Sigmoid colon (tissue), 7 donors: ENCODE data around the gene ZNF280B. TPM values are rescaled to one million over a fixed set of nuclear protein-coding genes. Genes with fewer than 3 reads are reported as not detected.
"Not testable (repeated sequence)": the region's sequence is repeated elsewhere in the genome, so short reads cannot be mapped to it uniquely, and the experiment has no call there.

Source experiments
- DNase-seq: peaks from one replicate; pipeline ENCODE4 v3.0.0-alpha.2; 2019
- H3K27ac ChIP-seq, 4 donors: fragments of 200-600 bp; sonication (generic); one replicate each; pipeline ENCODE4 v1.5.1; 2016 to 2019; ENCODE audit warnings: mild to moderate bottlenecking in 1 of 4
- H3K27me3 ChIP-seq, 3 donors: fragments of 200-600 bp; sonication (generic); one replicate each; pipeline ENCODE4 v1.5.1; 2019; ENCODE audit warnings: mild to moderate bottlenecking in 1 of 3
- H3K36me3 ChIP-seq, 4 donors: fragments of 200-600 bp; sonication (generic); one replicate each; pipeline ENCODE4 v1.5.1; 2016 to 2019
- H3K4me1 ChIP-seq, 4 donors: fragments of 200-600 bp; sonication (generic); one replicate each; pipeline ENCODE4 v1.5.1; 2017 to 2019
- H3K4me3 ChIP-seq, 4 donors: fragments of 200-600 bp; sonication (generic); one replicate each; pipeline ENCODE4 v1.5.1; 2017 to 2019; ENCODE audit warnings: mild to moderate bottlenecking in 2 of 4, moderate library complexity in 1 of 4
- H3K9me3 ChIP-seq, 4 donors: fragments of 200-600 bp in 3 of 4; sonication (generic) in 3 of 4; one replicate each; pipeline versions ENCODE4 v1.5.1 to v1.6.1; 2013 to 2019
- EP300 ChIP-seq, 4 donors: sonication (generic); formaldehyde crosslinking; IDR thresholded peaks; one replicate each; pipeline ENCODE4 v1.6.1; 2017; ENCODE audit warnings: antibody characterized with exemption in 4 of 4
- POLR2A ChIP-seq, 2 donors: fragments of 450-650 bp; IDR thresholded peaks; one replicate each; pipeline ENCODE4 v1.6.1; 2016; ENCODE audit warnings: antibody characterized with exemption in 2 of 2, mild to moderate bottlenecking in 2 of 2, moderate library complexity in 2 of 2
- POLR2AphosphoS5 ChIP-seq, 4 donors: sonication (generic); formaldehyde crosslinking; IDR thresholded peaks; one replicate each; pipeline ENCODE4 v1.6.1; 2017; ENCODE audit warnings: antibody characterized with exemption in 4 of 4
- WGBS, 2 donors: extraction: QIAGEN DNeasy Blood & Tissue Kit; methylation state at CpG; one replicate each; pipeline ENCODE4 v1.1.7; 2013; 5-methylcytosine and 5-hydroxymethylcytosine counted together
- intact Hi-C: fragments of 100-400 bp; cut with DNase I; formaldehyde crosslinking; loops from one replicate; pipeline ENCODE4 v1.15.1; 2023
- polyA plus RNA-seq, 3 donors: library from polyadenylated mRNA; stranded (reverse); fragments of 200-250 nt; gene quantifications; one replicate each; pipeline ENCODE4 v1.2.3, GENCODE V29; 2013
- total RNA-seq, 4 donors: library from RNA; depleted of rRNA; stranded (reverse); fragments of >200 nt; gene quantifications; one replicate each; pipeline ENCODE4 v1.1.0, GENCODE V29; 2016
- TF ChIP-seq, protein P1 (sequence below), 4 experiments: fragments of 450-650 bp in 3 of 4; fragments of 200-600 bp in 1 of 4; IDR thresholded peaks; one replicate each; pipeline ENCODE4 v1.5.1; 2016 to 2019; ENCODE audit warnings: antibody characterized with exemption in 4 of 4, mild to moderate bottlenecking in 3 of 4, moderate library complexity in 2 of 4
- donor health status: healthy with polysubstance abuse.
- donor health status: Bipolar disorder and iron deficiency.
- donor health status: healthy.

Gene ZNF280B
- total and polyA plus RNA-seq, 7 donors, result under 0.01 to 1.1 (median 0.41) TPM

DNA sequence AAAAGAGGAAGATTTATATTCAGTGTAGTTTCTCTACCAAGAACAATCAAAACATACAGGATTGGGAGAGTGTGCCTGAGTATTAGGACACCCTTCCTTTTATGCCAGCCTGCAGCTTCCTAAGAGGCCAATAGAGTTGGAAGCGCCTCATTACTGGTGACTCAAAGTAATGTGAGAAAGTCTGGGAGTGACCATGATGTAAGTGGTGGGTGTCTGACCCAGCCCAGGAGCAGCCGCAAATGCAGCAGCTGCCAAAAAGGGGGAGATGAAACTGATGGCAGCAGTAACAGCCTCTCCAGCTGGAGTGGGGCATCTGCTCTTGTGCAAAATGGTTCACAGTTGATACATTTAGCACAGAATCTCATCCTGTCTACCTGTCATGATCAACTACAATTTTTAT, 62.0 kb downstream of the ZNF280B start:
- Histone ChIP-seq H3K27ac (no peak overlapping the region), H3K36me3 (no peaks in the 10 kb centered on the region), H3K4me1 (no peaks in the 10 kb centered on the region), H3K9me3 (peaks cover 0 to 3% (median 0%) of the 10 kb centered on the region in 4 donors), H3K27me3 (peaks cover 0 to 3% (median 0%) of the 10 kb centered on the region in 3 donors), H3K4me3 (no peak overlapping the region)
- TF ChIP-seq EP300 (IDR thresholded peaks at IDR 0.05), result no peak
- TF ChIP-seq, protein P1, sequence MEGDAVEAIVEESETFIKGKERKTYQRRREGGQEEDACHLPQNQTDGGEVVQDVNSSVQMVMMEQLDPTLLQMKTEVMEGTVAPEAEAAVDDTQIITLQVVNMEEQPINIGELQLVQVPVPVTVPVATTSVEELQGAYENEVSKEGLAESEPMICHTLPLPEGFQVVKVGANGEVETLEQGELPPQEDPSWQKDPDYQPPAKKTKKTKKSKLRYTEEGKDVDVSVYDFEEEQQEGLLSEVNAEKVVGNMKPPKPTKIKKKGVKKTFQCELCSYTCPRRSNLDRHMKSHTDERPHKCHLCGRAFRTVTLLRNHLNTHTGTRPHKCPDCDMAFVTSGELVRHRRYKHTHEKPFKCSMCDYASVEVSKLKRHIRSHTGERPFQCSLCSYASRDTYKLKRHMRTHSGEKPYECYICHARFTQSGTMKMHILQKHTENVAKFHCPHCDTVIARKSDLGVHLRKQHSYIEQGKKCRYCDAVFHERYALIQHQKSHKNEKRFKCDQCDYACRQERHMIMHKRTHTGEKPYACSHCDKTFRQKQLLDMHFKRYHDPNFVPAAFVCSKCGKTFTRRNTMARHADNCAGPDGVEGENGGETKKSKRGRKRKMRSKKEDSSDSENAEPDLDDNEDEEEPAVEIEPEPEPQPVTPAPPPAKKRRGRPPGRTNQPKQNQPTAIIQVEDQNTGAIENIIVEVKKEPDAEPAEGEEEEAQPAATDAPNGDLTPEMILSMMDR (IDR thresholded peaks at IDR 0.05), result no peak
- TF ChIP-seq POLR2AphosphoS5 (IDR thresholded peaks at IDR 0.05), result no peak
- no peak for TF ChIP-seq POLR2A (IDR thresholded peaks at IDR 0.05)
- DNase-seq, result no peak
- 42 to 43% methylated on average over 2 of the region's 2 CpGs for WGBS, 2 donors
- intact Hi-C loops, result no loop called here

DNA sequence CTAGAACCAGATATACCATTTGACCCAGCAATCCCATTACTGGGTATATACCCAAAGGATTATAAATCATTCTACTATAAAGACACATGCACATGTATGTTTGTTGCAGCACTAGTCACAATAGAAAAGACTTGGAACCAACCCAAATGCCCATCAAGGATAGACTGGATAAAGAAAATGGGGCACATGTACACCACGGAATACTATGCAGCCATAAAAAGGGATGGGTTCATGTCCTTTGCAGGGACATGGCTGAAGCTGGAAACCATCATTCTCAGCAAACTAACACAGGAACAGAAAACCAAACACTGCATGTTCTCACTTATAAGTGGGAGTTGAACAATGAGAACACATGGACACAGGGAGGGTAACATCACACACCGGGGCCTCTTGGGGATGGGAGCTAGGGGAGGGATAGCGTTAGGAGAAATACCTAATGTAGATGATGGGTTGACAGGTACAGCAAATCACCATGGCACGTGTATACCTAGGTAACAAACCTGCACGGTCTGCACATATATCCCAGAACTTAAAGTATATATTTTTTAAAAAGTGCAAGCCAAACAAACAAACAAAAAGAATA, 64.4 kb downstream of the ZNF280B start:
- H3K27me3 ChIP-seq, result peaks cover 0 to 19% (median 7%) of the 10 kb centered on the region in 3 donors
- H3K27ac ChIP-seq, H3K4me1 ChIP-seq, H3K4me3 ChIP-seq, intact Hi-C loops, H3K36me3 ChIP-seq, DNase-seq, H3K9me3 ChIP-seq: not testable (repeated sequence)
- 78 to 83% methylated on average over 5 of the region's 5 CpGs for WGBS, 2 donors

DNA sequence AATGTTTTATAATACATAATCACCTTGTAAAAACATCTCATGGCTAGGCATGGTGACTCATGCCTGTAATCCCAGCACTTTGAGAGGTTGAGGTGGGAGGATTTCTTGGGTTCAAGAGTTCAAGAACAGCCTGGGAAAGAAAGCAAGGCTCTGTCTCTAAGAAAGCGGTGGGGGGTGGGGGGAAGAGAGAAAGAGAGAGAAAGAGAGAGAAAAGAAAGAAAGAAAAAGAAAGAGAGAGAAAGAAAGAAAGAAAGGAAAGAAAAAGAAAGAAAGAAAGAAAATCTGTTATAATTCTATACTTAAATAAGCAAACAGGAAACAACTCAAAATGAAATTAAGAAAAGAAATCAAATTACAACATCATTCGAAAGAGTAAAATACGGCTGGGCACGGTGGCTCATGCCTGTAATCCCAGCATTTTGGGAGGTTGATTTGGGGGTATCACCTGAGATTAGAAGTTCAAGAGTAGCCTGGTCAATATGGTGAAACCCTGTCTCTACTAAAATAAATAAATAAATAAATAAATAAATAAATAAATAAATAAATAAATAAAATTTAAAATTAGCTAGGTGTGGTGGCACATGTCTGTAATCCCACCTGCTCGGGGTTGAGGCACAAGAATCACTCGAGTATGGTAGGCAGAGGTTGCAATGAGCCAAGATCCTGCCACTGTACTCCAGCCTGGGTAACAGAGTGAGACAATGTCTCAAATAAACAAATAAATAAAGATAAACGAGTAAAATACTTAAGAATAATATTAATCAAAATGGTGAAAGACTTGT, 65.4 kb downstream of the ZNF280B start:
- WGBS, 2 donors, result 80 to 82% methylated on average over 7 of the region's 7 CpGs
- TF ChIP-seq POLR2AphosphoS5 (IDR thresholded peaks at IDR 0.05), result no peak
- no peak for TF ChIP-seq EP300 (IDR thresholded peaks at IDR 0.05)
- no peak for TF ChIP-seq POLR2A (IDR thresholded peaks at IDR 0.05)
- TF ChIP-seq, protein P1 (IDR thresholded peaks at IDR 0.05), result no peak
- no peak overlapping the region for H3K27ac ChIP-seq

DNA sequence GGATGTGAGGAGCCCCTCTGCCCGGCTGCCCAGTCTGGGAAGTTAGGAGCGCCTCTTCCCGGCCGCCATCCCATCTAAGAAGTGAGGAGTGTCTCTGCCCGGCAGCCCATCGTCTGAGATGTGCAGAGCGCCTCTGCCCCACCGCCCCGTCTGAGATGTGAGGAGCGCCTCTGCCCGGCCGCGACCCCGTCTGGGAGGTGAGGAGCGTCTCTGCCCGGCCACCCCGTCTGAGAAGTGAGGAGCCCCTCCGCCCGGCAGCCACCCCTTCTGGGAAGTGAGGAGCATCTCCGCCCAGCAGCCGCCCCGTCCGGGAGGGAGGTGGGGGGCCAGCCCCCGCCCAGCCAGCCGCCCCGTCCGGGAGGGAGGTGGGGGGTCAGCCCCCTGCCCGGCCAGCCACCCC, 66.9 kb downstream of the ZNF280B start:
- intact Hi-C loops, H3K36me3 ChIP-seq, H3K27ac ChIP-seq, DNase-seq, H3K4me1 ChIP-seq, H3K9me3 ChIP-seq, H3K4me3 ChIP-seq: not testable (repeated sequence)
- WGBS, 2 donors, result 95 to 97% methylated on average over 28 of the region's 28 CpGs
- H3K27me3 ChIP-seq, result peaks cover 0 to 24% (median 7%) of the 10 kb centered on the region in 3 donors

More for the DNA sequence above, 65.4 kb downstream of the ZNF280B start:
- H3K4me3 ChIP-seq, result no peak overlapping the region
- no peaks in the 10 kb centered on the region for H3K36me3 ChIP-seq
- DNase-seq, result no peak
- H3K4me1 ChIP-seq, result no peaks in the 10 kb centered on the region
- H3K9me3 ChIP-seq, result peaks cover 0 to 3% (median 0%) of the 10 kb centered on the region in 4 donors
- intact Hi-C loops, result no loop called here
- peaks cover 0 to 20% (median 7%) of the 10 kb centered on the region in 3 donors for H3K27me3 ChIP-seq

DNA sequence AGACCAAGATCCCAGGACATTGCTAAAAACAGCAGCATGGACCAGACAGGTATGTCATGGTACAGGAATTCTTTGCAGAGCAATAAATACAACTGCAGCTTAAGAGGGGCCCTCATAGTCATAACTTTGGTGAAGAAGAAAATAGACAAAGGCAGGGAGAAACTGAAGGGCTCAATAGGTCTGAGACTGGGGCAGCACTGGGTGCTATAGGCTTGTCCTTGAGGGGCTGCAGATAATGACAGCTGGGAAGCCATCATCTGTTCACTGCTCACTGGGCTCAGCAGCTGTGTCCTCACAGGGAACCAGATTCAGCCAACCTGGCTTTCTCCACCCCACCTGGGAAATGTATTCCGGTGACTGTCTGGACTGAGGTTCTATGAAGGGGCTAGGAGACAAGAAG, 68.4 kb downstream of the ZNF280B start:
- DNase-seq, result no peak
- Histone ChIP-seq H3K9me3 (peaks cover 0 to 3% (median 0%) of the 10 kb centered on the region in 4 donors), H3K4me1 (no peaks in the 10 kb centered on the region), H3K27me3 (peaks cover 0 to 22% (median 7%) of the 10 kb centered on the region in 3 donors), H3K27ac (no peak overlapping the region), H3K4me3 (no peak overlapping the region), H3K36me3 (no peaks in the 10 kb centered on the region)
- intact Hi-C loops, result no loop called here
- TF ChIP-seq, protein P1 (IDR thresholded peaks at IDR 0.05), result no peak
- no peak for TF ChIP-seq POLR2AphosphoS5 (IDR thresholded peaks at IDR 0.05)
- TF ChIP-seq EP300 (IDR thresholded peaks at IDR 0.05), result no peak
- no peak for TF ChIP-seq POLR2A (IDR thresholded peaks at IDR 0.05)
- WGBS, 2 donors, result 93 to 96% methylated on average over 1 of the region's 1 CpG

Other genes starting within 250 kb of the ZNF280B start
- gene ZNF280A, start 11.5 kb upstream of the ZNF280B start, total RNA-seq, result not detected
- gene ZNF280A, start 11.5 kb upstream of the ZNF280B start, polyA plus RNA-seq, result not detected
- under 1 TPM in 1 of 4 donors, not detected in 3; 0.16 TPM for gene PRAME, start 50.5 kb upstream of the ZNF280B start, total RNA-seq
- under 1 TPM in 1 of 3 donors, not detected in 2; 0.06 TPM for gene PRAME, start 50.5 kb upstream of the ZNF280B start, polyA plus RNA-seq
- not detected for gene GGTLC2, start 135.9 kb upstream of the ZNF280B start, total RNA-seq
- gene GGTLC2, start 135.9 kb upstream of the ZNF280B start, polyA plus RNA-seq, result not detected